GM12878 (cell line): Measurements from ENCODE around the gene SORBS1. TPM values are rescaled to one million over a fixed set of nuclear protein-coding genes. Genes with fewer than 3 reads are reported as not detected.

ENCODE experiments used
- ATAC-seq: fragments of 200-7000 bp; cut with Tn5 transposase; 3 replicates; pipeline ENCODE4 v1.9.1; 2020; ENCODE audit warnings: mild to moderate bottlenecking, moderate library complexity
- BruUV-seq: library from RNA; stranded (reverse); fragments of 400-500 nt; replicated peaks from 2 replicates; lab custom pipeline; 2021; lab: Mats Ljungman, UMichigan
- CTCF ChIA-PET: fragments of 300-600 bp; sonication (Branson Sonifier 250); formaldehyde crosslinking; extraction: SDS; loops from one replicate; lab custom pipeline; 2021; ENCODE audit warnings: inconsistent platforms; lab: Yijun Ruan, JAX
- POLR2A ChIA-PET: fragments of 350-600 bp; formaldehyde crosslinking; extraction: SDS; loops from one replicate; lab custom pipeline; 2021; ENCODE audit warnings: inconsistent platforms; lab: Charles Lee
- RAD21 ChIA-PET: fragments of 300-600 bp; sonication (Branson Sonifier 250); formaldehyde crosslinking; loops from one replicate; lab custom pipeline; 2023; ENCODE audit warnings: antibody characterized with exemption; ENCODE audit not compliant: unreplicated experiment; lab: Charles Lee
- SMC1A ChIA-PET: fragments of 300-600 bp; sonication (Branson Sonifier 250); formaldehyde crosslinking; loops from one replicate; lab custom pipeline; 2023; ENCODE audit not compliant: unreplicated experiment, uncharacterized antibody; lab: Charles Lee
- DNase-seq: peaks from one replicate; pipeline ENCODE4 v3.0.0-alpha.2; 2011; ENCODE audit warnings: low read depth, low spot score
- FAIRE-seq: peaks from 3 replicates; lab custom pipeline; 2011; peaks lifted over from hg19 to GRCh38; lab: Jason Lieb, UNC
- H2AFZ ChIP-seq: 2 replicates; pipeline ENCODE4 v1.6.0; 2011; ENCODE audit warnings: low read depth, low read length, control low read depth; ENCODE audit not compliant: control insufficient read depth
- H3K27ac ChIP-seq: 2 replicates; pipeline ENCODE4 v1.5.1; 2011; ENCODE audit warnings: control low read depth; ENCODE audit not compliant: control insufficient read depth, insufficient read depth
- H3K27me3 ChIP-seq, 2 experiments: replicated peaks in 1 of 2; 2 replicates each; pipeline versions ENCODE4 v1.6.0 to v1.6.1; 2011; ENCODE audit warnings: low read length in 1 of 2; ENCODE audit not compliant: control insufficient read depth in 2 of 2, insufficient read depth in 2 of 2
- H3K36me3 ChIP-seq, 2 experiments: 2 replicates each; pipeline ENCODE4 v1.5.1; 2011; ENCODE audit warnings: low read length in 1 of 2; ENCODE audit not compliant: control insufficient read depth in 2 of 2, insufficient read depth in 2 of 2
- H3K4me1 ChIP-seq: 2 replicates; pipeline ENCODE4 v1.6.1; 2011; ENCODE audit warnings: mild to moderate bottlenecking, low read length, moderate library complexity, mixed read lengths; ENCODE audit not compliant: control insufficient read depth, insufficient read depth
- H3K4me2 ChIP-seq: 2 replicates; pipeline ENCODE4 v1.6.0; 2011; ENCODE audit warnings: control low read depth; ENCODE audit not compliant: control insufficient read depth, insufficient read depth
- H3K4me3 ChIP-seq: fragments of 200-600 bp; sonication (generic); 2 replicates; pipeline ENCODE4 v1.5.1; 2016
- H3K79me2 ChIP-seq: 2 replicates; pipeline ENCODE4 v1.6.0; 2011; ENCODE audit warnings: low read length; ENCODE audit not compliant: control insufficient read depth, insufficient read depth
- H3K9ac ChIP-seq: 2 replicates; pipeline ENCODE4 v1.8.0; 2011; ENCODE audit warnings: low read length, control low read depth, mixed read lengths; ENCODE audit not compliant: control insufficient read depth, insufficient read depth
- H3K9me3 ChIP-seq: replicated peaks from 3 replicates; pipeline ENCODE4 v1.5.1; 2011; ENCODE audit warnings: mild to moderate bottlenecking, low read length; ENCODE audit not compliant: control insufficient read depth, insufficient read depth
- H4K20me1 ChIP-seq: 2 replicates; pipeline ENCODE4 v1.6.0; 2011; ENCODE audit not compliant: control insufficient read depth, insufficient read depth
- ATF7 ChIP-seq: fragments of 450-650 bp; IDR thresholded peaks from 2 replicates; pipeline ENCODE4 v1.6.1; 2016; ENCODE audit warnings: low read depth, mild to moderate bottlenecking
- BRCA1 ChIP-seq: IDR thresholded peaks from 2 replicates; pipeline ENCODE4 v1.6.1; 2011; ENCODE audit warnings: low read depth, low read length, improper control_type of control experiment
- E2F8 ChIP-seq: fragments of 450-650 bp; IDR thresholded peaks from 2 replicates; pipeline ENCODE4 v1.6.1; 2018; ENCODE audit warnings: mild to moderate bottlenecking, low read depth, moderate library complexity; ENCODE audit not compliant: partially characterized antibody
- E4F1 ChIP-seq: fragments of 450-650 bp; IDR thresholded peaks from 2 replicates; pipeline ENCODE4 v1.6.1; 2018; ENCODE audit warnings: borderline replicate concordance, mild to moderate bottlenecking; ENCODE audit not compliant: partially characterized antibody
- FOS ChIP-seq: IDR thresholded peaks from 3 replicates; pipeline ENCODE4 v1.6.1; 2011; ENCODE audit warnings: borderline replicate concordance; ENCODE audit not compliant: insufficient read length; ENCODE audit errors: extremely low read depth
- IRF3 ChIP-seq: fragments of 450-650 bp; IDR thresholded peaks from 2 replicates; pipeline ENCODE4 v1.6.1; 2014; ENCODE audit warnings: mild to moderate bottlenecking
- KDM1A ChIP-seq: fragments of 200-600 bp; sonication (generic); IDR thresholded peaks from 2 replicates; pipeline ENCODE4 v1.6.1; 2016; ENCODE audit warnings: borderline replicate concordance
- POLR2A ChIP-seq: IDR thresholded peaks from 2 replicates; pipeline ENCODE4 v1.6.1; 2011; ENCODE audit warnings: low read depth, mild to moderate bottlenecking, low read length
- RFX5 ChIP-seq: IDR thresholded peaks from 2 replicates; pipeline ENCODE4 v1.6.1; 2011; ENCODE audit warnings: low read depth, low read length, improper control_type of control experiment
- WGBS: methylation state at CpG from one replicate; pipeline ENCODE4 v1.1.6; 2016; ENCODE audit warnings: low lambda C conversion rate; ENCODE audit not compliant: insufficient replicate concordance, insufficient coverage; ENCODE audit errors: missing lambda C conversion rate; 5-methylcytosine and 5-hydroxymethylcytosine counted together
- in situ Hi-C: fragments of 300-500 bp; cut with MboI; formaldehyde crosslinking; loops from 9 replicates; pipeline ENCODE4 v1.14.3; 2018; ENCODE audit warnings: mixed read lengths
- intact Hi-C: fragments of 100-400 bp; cut with micrococcal nuclease; formaldehyde crosslinking; loops from one replicate; pipeline ENCODE4 v1.14.2; 2022; ENCODE audit not compliant: unreplicated experiment
- polyA plus RNA-seq, 11 experiments: library from polyadenylated mRNA; depleted of rRNA in 4 of 11; unstranded in 6 of 11; stranded (reverse) in 5 of 11; fragments of >200 nt; fragmentation: Nextera tagmentation in 4 of 11; fragmentation: Illumina TruSeq in 1 of 11; extraction: Ambion mirVana in 4 of 11; extraction: Trizol in 1 of 11; gene quantifications; 1 replicate in 1 of 11; 2 replicates in 10 of 11; pipeline versions ENCODE4 v1.2.1 to v1.2.3, GENCODE V29; 2011 to 2016; ENCODE audit warnings: inconsistent platforms in 2 of 11, missing spikeins in 2 of 11, low read depth in 1 of 11
- total RNA-seq, 4 experiments: library from RNA; depleted of rRNA in 3 of 4; stranded (reverse); fragments of >200 nt in 3 of 4; fragmentation: Illumina TruSeq in 1 of 4; extraction: Trizol in 1 of 4; gene quantifications; 2 replicates each; pipeline versions ENCODE4 v1.2.1 to v1.2.3, GENCODE V29; 2013 to 2021

The SORBS1 gene
- total and polyA plus RNA-seq, 10 of the 15 experiments (the other 5 are each of a cell fraction or from before 2014, with no cell fraction given) = 0.13 to 0.75 (median 0.39) TPM

- TF ChIP-seq RFX5 (no peak), IRF3 (no peak)
- SMC1A ChIA-PET = interaction anchor here (1.0 to 1.1 kb wide), 2 partner anchors 33 to 34 kb away, joined by 3 to 4 read pairs; no protein-coding TSS in a partner anchor
- CTCF ChIA-PET = interaction anchor here (1.4 kb wide), 1 partner anchor 46 kb away, joined by 3 read pairs; no protein-coding TSS in a partner anchor
- RAD21 ChIA-PET = no interaction called here
- Histone ChIP-seq H3K4me3 (no peak overlapping the region), H2AFZ (no peak overlapping the region), H3K79me2 (no peaks in the 10 kb centered on the region), H4K20me1 (no peaks in the 10 kb centered on the region), H3K36me3 (no peaks in the 10 kb centered on the region), H3K27ac (no peak overlapping the region), H3K27me3 (peaks cover 1 to 4% of the 10 kb centered on the region in 2 experiments; a peak in 2 of 4 replicates), H3K4me1 (peaks cover 3% of the 10 kb centered on the region; the same call in 1 of the 2 replicates), H3K4me2 (no peak overlapping the region), H3K9ac (no peak overlapping the region; the same call in 1 of the 2 replicates), H3K9me3 (no peaks in the 10 kb centered on the region)
- DNase-seq = no peak
- no peak for ATAC-seq
- no peak for FAIRE-seq
- intact Hi-C loops (no loop called here), in situ Hi-C loops (no loop called here)
- no TSS peak for BruUV-seq
- POLR2A ChIA-PET = no interaction called here
- 0% methylated on average over 5 of the region's 5 CpGs for WGBS
These were observed 84.5 kb downstream of the SORBS1 start for GRCh38 chr10:95476469-95477174.

- Histone ChIP-seq H2AFZ (no peak overlapping the region), H3K27me3 (peaks cover 1 to 4% of the 10 kb centered on the region in 2 experiments; a peak in 2 of 4 replicates), H3K4me3 (no peak overlapping the region), H3K79me2 (no peaks in the 10 kb centered on the region), H3K9me3 (no peaks in the 10 kb centered on the region), H3K27ac (no peak overlapping the region), H3K36me3 (no peaks in the 10 kb centered on the region), H4K20me1 (no peaks in the 10 kb centered on the region), H3K4me2 (no peak overlapping the region), H3K4me1 (peaks cover 3% of the 10 kb centered on the region; the same call in 1 of the 2 replicates), H3K9ac (no peak overlapping the region)
- ATAC-seq = no peak
- SMC1A ChIA-PET = no interaction called here
- RAD21 ChIA-PET = no interaction called here
- POLR2A ChIA-PET = no interaction called here
- no peak for FAIRE-seq
- BruUV-seq = no TSS peak
- CTCF ChIA-PET = interaction anchor here (1.4 kb wide), 1 partner anchor 45 kb away, joined by 3 read pairs; no protein-coding TSS in a partner anchor
- intact Hi-C loops = no loop called here
- in situ Hi-C loops = no loop called here
- no peak for DNase-seq
- WGBS = 35% methylated on average over 8 of the region's 8 CpGs
- no peak for TF ChIP-seq POLR2A
- no peak for TF ChIP-seq BRCA1
- no peak for TF ChIP-seq E2F8
- no peak for TF ChIP-seq FOS
- TF ChIP-seq KDM1A = no peak
- no peak for TF ChIP-seq ATF7
- no peak for TF ChIP-seq E4F1
These were observed 85.2 kb downstream of the SORBS1 start for GRCh38 chr10:95475827-95476468.
